Subcutaneous adipose tissue (tissue), 4 donors: ENCODE results near the gene FCRLA. TPM values are rescaled to one million over a fixed set of nuclear protein-coding genes. Genes with fewer than 3 reads are reported as not detected.

Source experiments
- total RNA-seq, 4 donors: library from RNA; depleted of rRNA; stranded (reverse); fragments of >200 nt; gene quantifications; one replicate each; pipeline ENCODE4 v1.1.0, GENCODE V29; 2016
- TF ChIP-seq, protein P1 (sequence below): fragments of 450-650 bp; IDR thresholded peaks from one replicate; pipeline ENCODE4 v1.5.1; 2016; ENCODE audit warnings: low read depth, mild to moderate bottlenecking, control low read depth, antibody characterized with exemption, moderate library complexity

The FCRLA gene
- total RNA-seq, 4 donors from 2014 or later = 1.5 TPM; not detected in 3

DNA sequence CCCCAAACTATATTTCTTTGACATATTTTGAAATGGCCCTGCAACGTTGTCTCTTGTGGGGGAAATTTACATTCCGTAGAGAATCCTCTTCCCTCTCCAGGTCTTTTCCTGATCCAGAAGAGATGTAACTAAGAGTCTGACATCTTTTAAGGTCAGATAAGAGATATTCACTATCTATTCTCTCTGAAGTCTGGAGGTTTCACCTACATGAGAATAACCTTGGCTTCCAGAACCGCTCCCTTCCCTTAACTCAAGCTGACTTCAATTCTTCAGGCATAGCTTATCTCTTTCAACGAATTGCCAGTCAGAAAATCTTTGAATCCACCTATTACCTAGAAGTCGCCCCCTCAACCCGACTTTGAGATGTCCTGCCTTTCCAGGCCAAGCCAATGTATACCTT, 24.2 kb downstream of the FCRLA start:
- TF ChIP-seq, protein P1, sequence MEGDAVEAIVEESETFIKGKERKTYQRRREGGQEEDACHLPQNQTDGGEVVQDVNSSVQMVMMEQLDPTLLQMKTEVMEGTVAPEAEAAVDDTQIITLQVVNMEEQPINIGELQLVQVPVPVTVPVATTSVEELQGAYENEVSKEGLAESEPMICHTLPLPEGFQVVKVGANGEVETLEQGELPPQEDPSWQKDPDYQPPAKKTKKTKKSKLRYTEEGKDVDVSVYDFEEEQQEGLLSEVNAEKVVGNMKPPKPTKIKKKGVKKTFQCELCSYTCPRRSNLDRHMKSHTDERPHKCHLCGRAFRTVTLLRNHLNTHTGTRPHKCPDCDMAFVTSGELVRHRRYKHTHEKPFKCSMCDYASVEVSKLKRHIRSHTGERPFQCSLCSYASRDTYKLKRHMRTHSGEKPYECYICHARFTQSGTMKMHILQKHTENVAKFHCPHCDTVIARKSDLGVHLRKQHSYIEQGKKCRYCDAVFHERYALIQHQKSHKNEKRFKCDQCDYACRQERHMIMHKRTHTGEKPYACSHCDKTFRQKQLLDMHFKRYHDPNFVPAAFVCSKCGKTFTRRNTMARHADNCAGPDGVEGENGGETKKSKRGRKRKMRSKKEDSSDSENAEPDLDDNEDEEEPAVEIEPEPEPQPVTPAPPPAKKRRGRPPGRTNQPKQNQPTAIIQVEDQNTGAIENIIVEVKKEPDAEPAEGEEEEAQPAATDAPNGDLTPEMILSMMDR = no peak

- TF ChIP-seq, protein P1 = no peak
Measured at GRCh38 chr1:161731981-161732718, 25.1 kb downstream of the FCRLA start.

DNA sequence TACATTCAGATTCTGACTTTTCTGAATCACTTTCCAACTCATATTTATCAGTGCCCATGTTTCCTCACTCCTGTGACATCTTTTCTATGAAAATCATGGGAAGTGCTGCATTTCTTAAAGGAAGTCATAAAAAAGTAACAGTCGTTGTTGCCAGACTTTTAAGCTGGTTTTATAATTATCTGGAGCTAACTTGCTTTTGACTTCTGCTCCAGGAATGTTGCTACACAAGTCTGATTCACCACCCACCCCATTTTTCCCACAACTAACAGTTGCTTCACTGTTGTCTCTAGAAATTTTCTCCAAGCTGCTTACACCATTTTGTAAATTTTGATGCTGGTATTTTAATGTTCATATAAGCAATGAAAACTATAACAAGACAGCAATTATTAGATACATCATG, 26.5 kb downstream of the FCRLA start:
- TF ChIP-seq, protein P1 = no peak

DNA sequence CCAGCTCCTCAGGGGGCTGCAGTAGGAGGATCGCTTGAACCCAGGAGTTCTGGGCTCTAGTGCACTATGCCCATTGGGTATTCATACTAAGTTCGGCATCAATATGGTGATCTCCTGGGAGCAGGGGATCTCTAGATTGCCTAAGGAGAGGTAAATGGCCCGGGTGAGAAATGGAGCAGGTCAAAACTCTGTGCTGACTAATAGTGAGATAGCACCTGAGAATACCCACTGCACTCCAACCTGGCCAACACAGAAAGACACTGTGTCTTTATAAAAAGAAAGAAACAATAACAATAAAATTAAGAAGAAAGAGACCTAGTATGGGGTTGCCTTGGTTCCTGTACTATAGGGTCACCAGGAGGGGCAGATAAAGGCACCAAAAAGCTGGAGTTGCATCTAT, 28.8 kb downstream of the FCRLA start:
- TF ChIP-seq, protein P1 = no peak

DNA sequence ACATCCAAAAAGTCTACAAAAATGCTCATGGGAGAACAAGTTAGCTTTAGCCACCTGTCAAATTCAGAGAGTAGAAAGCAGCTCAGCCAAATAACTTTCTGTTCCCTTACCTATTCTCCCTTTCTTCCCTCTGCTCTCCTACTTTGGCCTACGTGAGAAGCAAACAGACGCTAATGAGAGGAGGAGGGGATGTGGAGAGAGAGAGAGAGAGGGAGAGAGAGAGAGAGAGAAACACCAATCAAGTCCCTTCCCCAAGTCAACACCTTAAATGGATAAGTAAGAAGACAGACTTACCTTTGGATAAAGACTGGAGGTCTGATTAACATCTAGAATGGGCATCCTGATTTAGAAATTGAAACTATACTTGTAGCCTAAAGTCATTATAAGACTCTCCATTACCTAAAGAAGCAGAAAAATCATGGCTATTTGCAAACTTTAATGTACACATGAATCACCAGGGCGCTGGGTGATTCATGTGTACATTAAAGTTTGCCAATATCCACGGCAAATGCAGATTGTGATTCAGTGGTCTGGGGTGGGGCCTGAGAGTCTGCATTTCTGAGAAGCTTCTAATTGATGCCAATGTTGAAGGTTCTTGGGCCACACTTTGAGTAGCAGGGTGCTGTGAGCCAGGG, 29.4 kb downstream of the FCRLA start:
- TF ChIP-seq, protein P1 = no peak

GRCh38 chr1:161737625-161738024, 30.6 kb downstream of the FCRLA start:
- TF ChIP-seq, protein P1 = no peak

DNA sequence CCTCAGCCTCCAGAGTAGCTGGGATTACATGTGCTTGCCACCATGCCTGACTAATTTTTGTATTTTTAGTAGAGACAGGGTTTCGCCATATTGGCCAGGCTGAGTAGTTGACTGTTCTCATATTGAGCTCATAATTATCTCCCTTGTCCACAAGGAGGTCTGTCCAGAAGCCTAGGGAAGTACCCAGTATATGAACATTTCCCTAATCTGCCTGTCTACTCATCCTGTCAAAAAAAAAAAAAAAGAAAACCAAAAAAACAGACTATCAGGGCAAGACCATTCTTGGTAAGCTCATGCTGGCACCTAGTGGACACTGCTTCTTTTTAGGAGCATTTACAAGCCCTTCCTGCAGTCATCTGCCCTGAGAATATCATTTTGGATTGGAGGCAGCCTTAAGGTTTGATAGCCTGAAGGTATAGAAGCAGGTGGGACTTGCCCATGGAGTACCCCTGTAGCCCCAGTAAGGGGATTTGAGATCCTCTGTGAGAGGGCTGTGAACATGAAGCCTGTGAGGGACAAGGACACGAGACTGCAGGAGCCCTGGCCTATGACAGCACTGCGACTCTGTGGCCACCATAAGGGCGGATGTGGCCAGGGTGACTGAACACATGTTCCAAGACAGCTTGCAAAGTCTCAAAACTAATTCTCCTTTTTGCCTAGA, 31.7 kb downstream of the FCRLA start:
- TF ChIP-seq, protein P1 = no peak
